Heart left ventricle (tissue), 16 donors: ENCODE data around the gene ZBTB8A. TPM values are rescaled to one million over a fixed set of nuclear protein-coding genes. Genes with fewer than 3 reads are reported as not detected.
"Not testable (repeated sequence)": the region's sequence is repeated elsewhere in the genome, so short reads cannot be mapped to it uniquely, and the experiment has no call there.

Experiments
- ATAC-seq, 4 donors: fragments of 200-7000 bp; cut with Tn5 transposase; one replicate each; pipeline ENCODE4 v1.9.1; 2020 to 2022; ENCODE audit warnings: moderate library complexity in 4 of 4, mild to moderate bottlenecking in 3 of 4, moderate number of reproducible peaks in 1 of 4
- DNase-seq, 5 donors: peaks; one replicate each; pipeline ENCODE4 v3.0.0-alpha.2; 2020
- H3K27ac ChIP-seq, 12 donors: fragments of 200-600 bp; sonication (generic) in 4 of 12; one replicate each; pipeline versions ENCODE4 v1.5.0 to v1.8.0; 2016 to 2022; ENCODE audit warnings: mild to moderate bottlenecking in 2 of 12
- H3K27me3 ChIP-seq, 9 donors: fragments of 200-600 bp; sonication (generic) in 2 of 9; one replicate each; pipeline versions ENCODE4 v1.5.1 to v1.8.0; 2016 to 2022; ENCODE audit warnings: mild to moderate bottlenecking in 3 of 9
- H3K36me3 ChIP-seq, 9 donors: fragments of 200-600 bp; sonication (generic) in 2 of 9; one replicate each; pipeline versions ENCODE4 v1.5.0 to v1.8.0; 2018 to 2022; ENCODE audit warnings: mild to moderate bottlenecking in 2 of 9
- H3K4me1 ChIP-seq, 12 donors: fragments of 200-600 bp; sonication (generic) in 4 of 12; one replicate each; pipeline versions ENCODE4 v1.5.0 to v1.8.0; 2016 to 2022; ENCODE audit warnings: mild to moderate bottlenecking in 3 of 12
- H3K4me3 ChIP-seq, 12 donors: fragments of 200-600 bp; sonication (generic) in 4 of 12; one replicate each; pipeline versions ENCODE4 v1.5.0 to v1.8.0; 2017 to 2022; ENCODE audit warnings: mild to moderate bottlenecking in 9 of 12, moderate library complexity in 4 of 12
- H3K9me3 ChIP-seq, 12 donors: fragments of 200-600 bp; sonication (generic) in 4 of 12; one replicate each; pipeline versions ENCODE4 v1.5.0 to v1.8.0; 2016 to 2022; ENCODE audit warnings: mild to moderate bottlenecking in 1 of 12
- POLR2A ChIP-seq, 2 donors: fragments of 450-650 bp; IDR thresholded peaks; one replicate each; pipeline ENCODE4 v1.6.1; 2017; ENCODE audit warnings: antibody characterized with exemption in 2 of 2, mild to moderate bottlenecking in 2 of 2, moderate library complexity in 2 of 2
- WGBS, 4 donors: extraction: QIAGEN DNeasy Blood & Tissue Kit in 2 of 4; methylation state at CpG; one replicate each; pipeline versions ENCODE4 v1.1.5 to v1.1.7; 2013 to 2018; 5-methylcytosine and 5-hydroxymethylcytosine counted together
- intact Hi-C, 10 donors: fragments of 100-400 bp; cut with DNase I; formaldehyde crosslinking; loops; one replicate each; pipeline versions ENCODE4 v1.11.1 to v1.14.2; 2022
- polyA plus RNA-seq, 2 donors: library from polyadenylated mRNA; stranded (reverse); fragments of 200-250 nt; gene quantifications; one replicate each; pipeline ENCODE4 v1.2.3, GENCODE V29; 2013
- total RNA-seq, 9 donors: library from RNA; depleted of rRNA in 2 of 9; stranded (reverse); fragments of >200 nt in 2 of 9; fragmentation: NEBNext Ultra II Directional in 3 of 9; extraction: Animal tissue kit (Norgen Biotek cat#: 25700) in 3 of 9; gene quantifications; one replicate each; pipeline versions ENCODE4 v1.1.0 to v1.2.4, GENCODE V29; 2016 to 2023
- TF ChIP-seq, protein P1 (sequence below), 12 donors: fragments of 200-600 bp; sonication (generic) in 4 of 12; IDR thresholded peaks; one replicate each; pipeline versions ENCODE4 v1.5.0 to v1.8.0; 2018 to 2022; ENCODE audit warnings: antibody characterized with exemption in 12 of 12, mild to moderate bottlenecking in 5 of 12
- donor health status: ischemic (EF 13 %, LVEDD 7.1; RV severe dilation, severe dysfunction).
- donor health status: healthy with polysubstance abuse.
- donor health status: DM: no; HTN: yes; CAD: no.
- donor health status: DM: no; HTN: no; CAD: no.
- donor health status: ischemic (EF 25% LVEDD 6.9; RV normal size, moderate dysfunction).
- donor health status: ischemic (EF 25% LVEDD 5.7; RV mildly dilated, moderate dysfunction).
- donor health status: healthy.
- donor health status: DM: yes; HTN: yes; CAD: no.
- donor health status: ischemic (EF 35%, LVEDD 5.7; RV mildly dilated, moderate dysfunction).
- donor health status: nonischemic (EF 11% LVEDD 7.7; RV severe dilation, severe dysfunction).
- donor health status: DM: yes; HTN: yes; CAD: no.
- donor health status: PGD.
- donor health status: ischemic (EF 29% LVEDD 5.4; RV normal size, mild dysfunction).
- donor health status: nonischemic (EF 23%, LVEDD 6.1; RV moderate dilation, normal function).

Gene ZBTB8A
- total and polyA plus RNA-seq, 11 donors = 1.1 to 5.0 (median 2.7) TPM

DNA sequence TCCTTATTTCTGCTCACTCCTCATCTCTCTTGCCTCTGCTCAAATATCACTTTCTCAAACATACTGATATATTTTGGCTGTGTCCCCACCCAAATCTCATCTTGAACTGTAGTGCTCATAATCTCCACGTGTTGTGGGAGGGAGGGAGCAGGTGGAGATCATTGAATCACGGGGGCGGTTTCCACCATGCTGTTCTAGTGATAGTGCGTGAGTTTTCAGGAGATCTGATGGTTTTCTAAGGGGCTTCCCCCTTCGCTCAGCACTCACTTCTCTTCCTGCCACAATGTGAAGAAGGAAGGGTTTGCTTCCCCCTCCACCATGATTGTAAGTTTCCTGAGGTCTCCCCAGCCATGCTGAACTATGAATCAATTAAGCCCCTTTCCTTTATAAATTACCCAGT, 84.5 kb downstream of the ZBTB8A start:
- Histone ChIP-seq H3K27me3 (no peaks in the 10 kb centered on the region), H3K9me3 (no peaks in the 10 kb centered on the region), H3K4me1 (no peaks in the 10 kb centered on the region), H3K4me3 (no peak overlapping the region), H3K27ac (no peak overlapping the region), H3K36me3 (peaks cover 0 to 55% (median 32%) of the 10 kb centered on the region in 9 donors)
- intact Hi-C loops = loop anchor here in 4 of 10 donors (5.0 to 10.0 kb wide), 3 partner anchors 99 to 179 kb away; no protein-coding TSS in a partner anchor
- DNase-seq = no peak
- no peak for ATAC-seq
- TF ChIP-seq, protein P1, sequence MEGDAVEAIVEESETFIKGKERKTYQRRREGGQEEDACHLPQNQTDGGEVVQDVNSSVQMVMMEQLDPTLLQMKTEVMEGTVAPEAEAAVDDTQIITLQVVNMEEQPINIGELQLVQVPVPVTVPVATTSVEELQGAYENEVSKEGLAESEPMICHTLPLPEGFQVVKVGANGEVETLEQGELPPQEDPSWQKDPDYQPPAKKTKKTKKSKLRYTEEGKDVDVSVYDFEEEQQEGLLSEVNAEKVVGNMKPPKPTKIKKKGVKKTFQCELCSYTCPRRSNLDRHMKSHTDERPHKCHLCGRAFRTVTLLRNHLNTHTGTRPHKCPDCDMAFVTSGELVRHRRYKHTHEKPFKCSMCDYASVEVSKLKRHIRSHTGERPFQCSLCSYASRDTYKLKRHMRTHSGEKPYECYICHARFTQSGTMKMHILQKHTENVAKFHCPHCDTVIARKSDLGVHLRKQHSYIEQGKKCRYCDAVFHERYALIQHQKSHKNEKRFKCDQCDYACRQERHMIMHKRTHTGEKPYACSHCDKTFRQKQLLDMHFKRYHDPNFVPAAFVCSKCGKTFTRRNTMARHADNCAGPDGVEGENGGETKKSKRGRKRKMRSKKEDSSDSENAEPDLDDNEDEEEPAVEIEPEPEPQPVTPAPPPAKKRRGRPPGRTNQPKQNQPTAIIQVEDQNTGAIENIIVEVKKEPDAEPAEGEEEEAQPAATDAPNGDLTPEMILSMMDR (IDR thresholded peaks at IDR 0.05) = no peak
- TF ChIP-seq POLR2A (IDR thresholded peaks at IDR 0.05) = no peak
- 82 to 92% (median 85%) methylated on average over 5 of the region's 5 CpGs for WGBS, 4 donors

DNA sequence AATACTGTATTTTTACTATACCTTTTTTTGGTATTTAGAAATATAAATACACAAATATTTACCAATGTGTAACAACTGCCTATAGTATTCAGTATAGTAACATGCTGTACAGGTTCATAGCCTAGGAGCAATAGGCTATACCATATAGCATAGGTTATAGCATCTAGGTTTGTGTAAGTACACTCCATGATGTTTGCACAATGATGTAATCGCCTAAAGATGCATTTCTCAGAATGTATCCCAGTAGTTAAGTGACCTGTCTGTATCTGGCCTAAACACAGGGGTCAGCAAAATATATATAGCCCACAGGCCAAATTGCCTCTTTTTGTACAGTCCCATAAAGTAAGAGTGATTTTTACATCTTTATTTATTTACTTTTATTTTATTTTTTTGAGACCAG, 86.9 kb downstream of the ZBTB8A start:
- intact Hi-C loops = loop anchor here in 3 of 10 donors (10.0 kb wide), 2 partner anchors 101 to 181 kb away; no protein-coding TSS in a partner anchor
- no peak for TF ChIP-seq POLR2A (IDR thresholded peaks at IDR 0.05)
- TF ChIP-seq, protein P1 (IDR thresholded peaks at IDR 0.05) = no peak
- WGBS, 4 donors = 88 to 97% (median 92%) methylated on average over 1 of the region's 1 CpG
- Histone ChIP-seq H3K27ac (no peak overlapping the region), H3K36me3 (peaks cover 0 to 71% (median 50%) of the 10 kb centered on the region in 9 donors), H3K27me3 (no peaks in the 10 kb centered on the region), H3K4me3 (no peak overlapping the region), H3K9me3 (no peaks in the 10 kb centered on the region), H3K4me1 (no peaks in the 10 kb centered on the region)
- ATAC-seq (no peak), DNase-seq (no peak)

DNA sequence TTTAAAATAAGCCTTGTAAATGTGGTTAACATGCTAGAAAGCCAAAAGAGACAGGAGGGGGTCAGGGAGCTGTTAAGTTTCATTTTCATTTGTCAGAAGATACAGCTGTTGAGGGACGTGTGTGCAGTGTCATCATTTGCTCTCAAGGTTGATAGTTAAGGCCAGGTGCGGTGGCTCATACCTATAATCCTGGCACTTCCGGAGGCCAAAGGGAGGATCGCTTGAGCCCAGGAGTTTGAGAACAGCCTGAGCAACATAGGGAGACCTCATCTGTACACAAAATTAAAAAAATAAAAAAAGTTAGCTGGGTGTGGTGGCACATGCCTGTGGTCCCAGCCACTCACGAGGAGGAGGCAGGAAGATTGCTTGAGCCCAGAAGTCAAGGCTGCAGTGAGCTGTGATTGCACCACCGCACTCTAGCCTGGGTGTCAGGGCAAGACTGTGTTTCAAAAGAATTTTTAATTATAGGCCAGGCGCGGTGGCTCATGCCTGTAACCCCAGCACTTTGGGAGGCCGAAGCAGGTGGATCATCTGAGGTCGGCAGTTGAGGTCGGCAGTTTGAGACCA, 88.5 kb downstream of the ZBTB8A start:
- no peak for TF ChIP-seq POLR2A (IDR thresholded peaks at IDR 0.05)
- TF ChIP-seq, protein P1 (IDR thresholded peaks at IDR 0.05) = no peak
- ATAC-seq (no peak), DNase-seq (no peak)
- Histone ChIP-seq H3K9me3 (no peaks in the 10 kb centered on the region), H3K36me3 (peaks cover 0 to 81% (median 60%) of the 10 kb centered on the region in 9 donors), H3K27me3 (no peaks in the 10 kb centered on the region), H3K4me3 (no peak overlapping the region), H3K4me1 (no peaks in the 10 kb centered on the region), H3K27ac (peak overlapping the region in 1 of 12 donors; percentile 32)
- WGBS, 4 donors = 87 to 91% (median 89%) methylated on average over 11 of the region's 11 CpGs
- intact Hi-C loops = loop anchor here in 3 of 10 donors (10.0 kb wide), 2 partner anchors 103 to 183 kb away; no protein-coding TSS in a partner anchor

DNA sequence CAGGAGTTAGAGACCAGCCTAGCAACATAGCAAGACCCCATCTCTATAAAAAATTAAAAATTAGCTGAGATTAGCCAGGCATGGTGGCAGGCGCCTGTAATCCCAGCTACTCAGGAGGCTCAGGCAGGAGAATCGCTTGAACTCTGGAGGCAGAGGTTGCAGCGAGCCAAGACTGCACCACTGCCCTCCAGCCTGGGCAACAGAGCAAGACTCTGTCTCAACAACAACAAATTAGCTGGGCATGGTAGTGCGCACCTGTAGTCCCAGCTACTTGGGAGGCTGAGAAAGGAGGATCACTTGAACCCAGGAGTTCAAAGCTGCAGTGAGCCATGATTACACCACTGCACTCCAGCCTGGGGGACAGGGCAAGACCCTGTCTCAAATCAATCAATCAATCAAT, 90.9 kb downstream of the ZBTB8A start:
- ATAC-seq, H3K27me3 ChIP-seq, H3K4me1 ChIP-seq, H3K9me3 ChIP-seq, DNase-seq, H3K4me3 ChIP-seq, intact Hi-C loops, H3K27ac ChIP-seq: not testable (repeated sequence)
- peaks cover 0 to 86% (median 72%) of the 10 kb centered on the region in 9 donors for H3K36me3 ChIP-seq
- WGBS, 4 donors = 88 to 99% (median 95%) methylated on average over 4 of the region's 4 CpGs

DNA sequence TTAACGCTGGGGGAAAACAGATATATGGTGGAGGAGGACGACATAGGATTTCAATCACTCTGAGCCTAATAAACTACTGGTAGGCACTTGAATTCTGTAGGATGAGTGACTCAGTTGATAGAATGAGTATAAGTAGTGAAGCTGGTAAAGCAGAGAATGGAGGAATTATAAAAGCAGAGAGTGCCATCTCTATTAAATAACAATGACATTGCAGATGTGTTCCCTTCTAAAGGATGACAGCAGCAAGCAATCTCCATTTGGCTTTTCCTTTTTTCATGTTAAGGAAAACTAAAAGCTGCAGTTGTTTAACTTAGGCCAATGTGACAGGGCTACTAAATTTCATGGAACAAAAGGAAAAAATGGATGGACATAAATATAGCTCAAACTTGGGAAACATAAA, 93.6 kb downstream of the ZBTB8A start:
- WGBS, 4 donors = 77 to 85% (median 82%) methylated on average over 2 of the region's 2 CpGs
- Histone ChIP-seq H3K4me3 (no peak overlapping the region), H3K4me1 (no peaks in the 10 kb centered on the region), H3K9me3 (no peaks in the 10 kb centered on the region), H3K36me3 (peaks cover 0 to 71% (median 56%) of the 10 kb centered on the region in 9 donors), H3K27me3 (no peaks in the 10 kb centered on the region), H3K27ac (no peak overlapping the region)
- intact Hi-C loops = no loop called here
- TF ChIP-seq, protein P1 (IDR thresholded peaks at IDR 0.05) = no peak
- TF ChIP-seq POLR2A (IDR thresholded peaks at IDR 0.05) = no peak
- ATAC-seq = no peak
- no peak for DNase-seq
